HG02970 (cell line): ENCODE measurements around the gene OAS1.

Source experiments
- ATAC-seq: cut with Tn5 transposase; IDR thresholded peaks from one replicate; pipeline ENCODE4 v1.9.1; 2021; ENCODE audit warnings: mild to moderate bottlenecking, moderate library complexity, moderate number of reproducible peaks; ENCODE audit not compliant: unreplicated experiment, low FRiP score

OAS1 gene

DNA sequence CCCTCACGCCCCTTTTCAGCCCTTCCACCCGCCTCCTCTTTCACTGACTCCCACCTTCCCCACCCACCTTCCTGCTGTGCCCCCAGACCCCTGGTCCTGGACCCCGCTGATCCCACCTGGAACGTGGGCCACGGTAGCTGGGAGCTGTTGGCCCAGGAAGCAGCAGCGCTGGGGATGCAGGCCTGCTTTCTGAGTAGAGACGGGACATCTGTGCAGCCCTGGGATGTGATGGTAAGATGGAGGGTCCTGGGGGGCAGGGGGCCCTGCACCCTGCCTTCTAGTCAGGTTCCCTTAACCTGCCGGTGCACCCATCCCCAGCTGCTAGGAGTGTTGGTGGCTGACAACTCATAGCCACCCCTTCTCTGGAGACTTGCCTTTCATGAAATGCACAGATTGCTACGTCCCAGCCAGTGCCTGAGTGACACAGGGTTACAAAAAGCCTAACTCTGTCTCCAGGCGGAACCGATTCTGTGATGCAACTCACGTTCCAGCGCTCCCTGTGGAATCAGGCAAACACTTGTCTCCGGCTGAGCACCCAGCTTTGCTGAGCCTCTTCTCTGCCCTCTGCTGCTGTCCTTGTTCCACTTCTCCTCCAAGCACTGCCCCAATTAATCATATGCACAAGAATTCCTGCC lies 56.6 kb downstream of the OAS1 start:
- no peak for ATAC-seq

GRCh38 chr12:112964067-112964670 lies 57.4 kb downstream of the OAS1 start:
- no peak for ATAC-seq

GRCh38 chr12:112964915-112965314 lies 58.2 kb downstream of the OAS1 start:
- no peak for ATAC-seq

DNA sequence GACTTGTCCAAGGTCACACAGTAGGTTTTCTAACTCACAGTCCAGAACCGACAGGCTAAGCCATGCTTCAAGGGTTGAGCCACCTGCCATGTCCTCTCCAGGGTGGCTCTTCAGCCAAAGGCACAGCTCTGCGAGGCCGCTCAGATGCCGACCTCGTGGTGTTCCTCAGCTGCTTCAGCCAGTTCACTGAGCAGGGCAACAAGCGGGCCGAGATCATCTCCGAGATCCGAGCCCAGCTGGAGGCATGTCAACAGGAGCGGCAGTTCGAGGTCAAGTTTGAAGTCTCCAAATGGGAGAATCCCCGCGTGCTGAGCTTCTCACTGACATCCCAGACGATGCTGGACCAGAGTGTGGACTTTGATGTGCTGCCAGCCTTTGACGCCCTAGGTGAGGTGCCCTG lies 58.9 kb downstream of the OAS1 start:
- ATAC-seq = no peak

GRCh38 chr12:112967306-112967705 lies 60.5 kb downstream of the OAS1 start:
- ATAC-seq = no peak

DNA sequence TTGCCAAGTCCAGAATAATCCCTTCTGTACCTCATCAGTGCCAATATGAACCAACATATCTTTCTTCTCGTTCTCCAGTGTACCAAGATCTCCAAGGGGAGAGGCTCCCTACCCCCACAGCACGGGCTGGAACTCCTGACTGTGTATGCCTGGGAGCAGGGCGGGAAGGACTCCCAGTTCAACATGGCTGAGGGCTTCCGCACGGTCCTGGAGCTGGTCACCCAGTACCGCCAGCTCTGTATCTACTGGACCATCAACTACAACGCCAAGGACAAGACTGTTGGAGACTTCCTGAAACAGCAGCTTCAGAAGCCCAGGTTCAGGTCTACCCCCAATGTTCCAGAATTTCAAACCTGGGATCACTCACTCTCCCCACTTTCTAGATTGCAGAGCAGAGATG lies 61.1 kb downstream of the OAS1 start:
- ATAC-seq = no peak
